Measurements from ENCODE around the gene EFHC1.

The EFHC1 gene

DNA sequence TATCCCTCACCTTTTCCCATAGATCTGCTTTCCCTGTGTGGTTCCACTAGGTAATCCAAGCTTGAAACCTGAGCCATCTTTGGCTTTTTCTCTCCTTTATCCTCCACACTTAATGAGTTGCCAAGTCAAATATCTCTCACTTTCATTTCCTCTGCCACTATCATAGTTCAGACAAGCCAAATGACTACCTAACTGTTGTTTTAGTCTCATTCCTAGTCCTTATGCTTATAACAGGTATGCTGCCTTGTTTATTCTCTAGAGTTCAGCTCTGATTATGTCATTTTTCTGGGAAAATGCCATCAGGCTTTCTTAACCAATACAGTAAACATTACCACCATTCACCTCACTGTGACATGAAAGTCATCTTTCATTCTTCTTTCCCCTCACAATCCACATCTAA, 6.5 kb downstream of the EFHC1 start:
- TF ChIP-seq FOXP2 (optimal IDR thresholded peaks at IDR 0.05; ENCODE audit: borderline replicate concordance, extremely low read depth, extremely low read length, insufficient read depth), result no peak
- TF ChIP-seq, protein P1, sequence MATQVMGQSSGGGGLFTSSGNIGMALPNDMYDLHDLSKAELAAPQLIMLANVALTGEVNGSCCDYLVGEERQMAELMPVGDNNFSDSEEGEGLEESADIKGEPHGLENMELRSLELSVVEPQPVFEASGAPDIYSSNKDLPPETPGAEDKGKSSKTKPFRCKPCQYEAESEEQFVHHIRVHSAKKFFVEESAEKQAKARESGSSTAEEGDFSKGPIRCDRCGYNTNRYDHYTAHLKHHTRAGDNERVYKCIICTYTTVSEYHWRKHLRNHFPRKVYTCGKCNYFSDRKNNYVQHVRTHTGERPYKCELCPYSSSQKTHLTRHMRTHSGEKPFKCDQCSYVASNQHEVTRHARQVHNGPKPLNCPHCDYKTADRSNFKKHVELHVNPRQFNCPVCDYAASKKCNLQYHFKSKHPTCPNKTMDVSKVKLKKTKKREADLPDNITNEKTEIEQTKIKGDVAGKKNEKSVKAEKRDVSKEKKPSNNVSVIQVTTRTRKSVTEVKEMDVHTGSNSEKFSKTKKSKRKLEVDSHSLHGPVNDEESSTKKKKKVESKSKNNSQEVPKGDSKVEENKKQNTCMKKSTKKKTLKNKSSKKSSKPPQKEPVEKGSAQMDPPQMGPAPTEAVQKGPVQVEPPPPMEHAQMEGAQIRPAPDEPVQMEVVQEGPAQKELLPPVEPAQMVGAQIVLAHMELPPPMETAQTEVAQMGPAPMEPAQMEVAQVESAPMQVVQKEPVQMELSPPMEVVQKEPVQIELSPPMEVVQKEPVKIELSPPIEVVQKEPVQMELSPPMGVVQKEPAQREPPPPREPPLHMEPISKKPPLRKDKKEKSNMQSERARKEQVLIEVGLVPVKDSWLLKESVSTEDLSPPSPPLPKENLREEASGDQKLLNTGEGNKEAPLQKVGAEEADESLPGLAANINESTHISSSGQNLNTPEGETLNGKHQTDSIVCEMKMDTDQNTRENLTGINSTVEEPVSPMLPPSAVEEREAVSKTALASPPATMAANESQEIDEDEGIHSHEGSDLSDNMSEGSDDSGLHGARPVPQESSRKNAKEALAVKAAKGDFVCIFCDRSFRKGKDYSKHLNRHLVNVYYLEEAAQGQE (IDR thresholded peaks at IDR 0.05; ENCODE audit: insufficient read depth in 1 of 2, low read depth in 2 of 2, low read length in 2 of 2), result no peak
- TF ChIP-seq TAF1 (IDR thresholded peaks at IDR 0.05; ENCODE audit: borderline replicate concordance, insufficient read depth, low read length), result no peak
- TF ChIP-seq SIN3A (IDR thresholded peaks at IDR 0.05; ENCODE audit: borderline replicate concordance, insufficient read depth, low read length), result no peak
- no peak for TF ChIP-seq POLR2AphosphoS5 (IDR thresholded peaks at IDR 0.05; ENCODE audit: low read depth, low read length)

DNA sequence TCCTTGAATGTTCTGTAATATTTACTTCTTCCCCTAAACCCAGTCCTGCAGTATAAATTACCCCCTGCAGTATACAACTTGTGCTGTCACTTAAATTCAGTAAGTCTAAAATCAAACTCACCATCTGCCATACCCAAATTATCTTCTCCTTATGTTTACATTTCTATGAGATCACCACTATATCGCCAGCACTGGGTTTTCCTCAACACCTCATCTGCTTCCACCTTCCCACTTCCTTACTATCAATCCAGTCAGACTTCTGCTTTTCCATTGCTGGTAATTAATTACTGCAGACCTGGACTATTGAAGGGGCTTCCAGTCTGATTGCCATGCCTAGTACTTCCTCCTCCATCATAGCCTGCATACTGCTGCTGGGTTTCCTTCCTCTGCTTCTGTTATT, 15.2 kb downstream of the EFHC1 start:
- TF ChIP-seq, protein P1 (IDR thresholded peaks at IDR 0.05; ENCODE audit: insufficient read depth in 1 of 2, low read depth in 2 of 2, low read length in 2 of 2), result no peak
- TF ChIP-seq SIN3A (IDR thresholded peaks at IDR 0.05; ENCODE audit: borderline replicate concordance, insufficient read depth, low read length) (no peak), POLR2AphosphoS5 (IDR thresholded peaks at IDR 0.05; ENCODE audit: low read depth, low read length) (no peak), TAF1 (IDR thresholded peaks at IDR 0.05; ENCODE audit: borderline replicate concordance, insufficient read depth, low read length) (no peak), FOXP2 (optimal IDR thresholded peaks at IDR 0.05; ENCODE audit: borderline replicate concordance, extremely low read depth, extremely low read length, insufficient read depth) (no peak)

DNA sequence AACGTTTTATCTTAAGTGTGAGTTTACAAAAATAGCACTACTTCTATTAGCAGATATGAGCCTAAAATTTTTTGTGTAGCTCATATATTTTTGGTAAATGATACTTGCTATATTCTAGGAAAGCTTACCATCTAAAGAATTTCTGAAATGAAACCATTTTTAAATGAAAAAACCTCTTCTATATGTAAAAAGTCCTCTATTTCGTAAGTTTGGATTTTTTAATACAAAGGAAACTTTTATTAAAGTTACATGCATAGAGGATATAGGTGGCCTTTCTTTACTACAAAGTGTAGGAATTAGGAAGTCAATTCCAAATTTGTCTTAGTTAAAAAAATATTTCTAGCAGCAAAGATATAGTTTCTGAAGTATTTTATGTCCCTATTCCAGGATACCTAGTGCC, 18.8 kb downstream of the EFHC1 start:
- TF ChIP-seq, protein P1 (IDR thresholded peaks at IDR 0.05; ENCODE audit: insufficient read depth in 1 of 2, low read depth in 2 of 2, low read length in 2 of 2), result no peak

DNA sequence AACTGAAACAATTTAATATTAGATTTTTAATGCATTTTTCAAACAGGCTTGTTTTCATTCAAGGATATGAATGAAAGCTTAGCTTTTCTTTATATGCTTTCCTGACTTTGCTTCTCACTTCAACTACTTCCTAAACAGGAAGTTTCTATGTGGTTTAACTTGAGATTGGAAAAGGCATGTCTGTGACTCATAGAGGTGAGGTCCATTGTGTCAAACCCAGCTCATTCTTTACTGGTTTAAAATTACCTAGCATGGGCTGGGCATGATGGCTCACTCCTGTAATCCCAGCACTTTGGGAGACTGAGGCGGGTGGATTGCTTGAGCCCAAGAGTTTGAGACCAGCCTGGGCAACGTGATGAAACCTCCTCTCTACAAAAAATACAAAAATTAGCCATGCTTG, 34.4 kb downstream of the EFHC1 start:
- TF ChIP-seq, protein P1 (IDR thresholded peaks at IDR 0.05; ENCODE audit: insufficient read depth in 1 of 2, low read depth in 2 of 2, low read length in 2 of 2), result no peak
- TF ChIP-seq POLR2AphosphoS5 (IDR thresholded peaks at IDR 0.05; ENCODE audit: low read depth, low read length) (no peak), FOXP2 (optimal IDR thresholded peaks at IDR 0.05; ENCODE audit: borderline replicate concordance, extremely low read depth, extremely low read length, insufficient read depth) (no peak), TAF1 (IDR thresholded peaks at IDR 0.05; ENCODE audit: borderline replicate concordance, insufficient read depth, low read length) (no peak), SIN3A (IDR thresholded peaks at IDR 0.05; ENCODE audit: borderline replicate concordance, insufficient read depth, low read length) (no peak)

DNA sequence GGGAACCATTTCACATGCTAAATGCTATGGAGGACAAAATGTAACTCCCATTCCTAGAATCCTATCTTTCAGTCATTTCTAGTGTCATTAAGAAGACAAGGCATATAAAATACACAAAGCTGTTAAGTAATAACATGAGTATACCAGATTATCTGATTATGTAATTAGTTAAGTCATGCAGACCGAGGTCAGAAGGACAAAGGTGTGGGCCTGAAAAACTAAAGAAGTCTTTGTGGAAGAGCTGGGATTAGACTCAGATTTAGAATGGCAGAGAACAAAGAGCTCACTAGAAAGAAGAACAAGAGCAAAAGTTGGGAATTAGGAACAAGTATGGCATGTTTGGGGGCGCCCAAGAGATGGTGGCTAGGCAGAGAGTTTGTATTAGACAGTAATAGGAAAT, 37.0 kb downstream of the EFHC1 start:
- TF ChIP-seq SIN3A (IDR thresholded peaks at IDR 0.05; ENCODE audit: borderline replicate concordance, insufficient read depth, low read length), result no peak
- TF ChIP-seq TAF1 (IDR thresholded peaks at IDR 0.05; ENCODE audit: borderline replicate concordance, insufficient read depth, low read length), result no peak
- no peak for TF ChIP-seq FOXP2 (optimal IDR thresholded peaks at IDR 0.05; ENCODE audit: borderline replicate concordance, extremely low read depth, extremely low read length, insufficient read depth)
- TF ChIP-seq, protein P1 (IDR thresholded peaks at IDR 0.05; ENCODE audit: insufficient read depth in 1 of 2, low read depth in 2 of 2, low read length in 2 of 2), result no peak
- TF ChIP-seq POLR2AphosphoS5 (IDR thresholded peaks at IDR 0.05; ENCODE audit: low read depth, low read length), result no peak
